ENCODE measurements around the gene TGFBRAP1.

- no peak for TF ChIP-seq EZH2 (IDR thresholded peaks at IDR 0.05)
- TF ChIP-seq CTCF (IDR thresholded peaks at IDR 0.05): peak; percentile 13
- TF ChIP-seq EZH2phosphoT487 (IDR thresholded peaks at IDR 0.05): no peak
These were observed 48.3 kb upstream of the TGFBRAP1 start for GRCh38 chr2:105377871-105378270.
